NCI-H345 treated with DMSO at 0.1 percent for 48 hours (cell line): ENCODE results near the gene RBM10.

ENCODE experiments used
- DNase-seq: peaks from one replicate; lab custom pipeline; 2025; ENCODE audit not compliant: unreplicated experiment; lab: John Stamatoyannopoulos, UW

RBM10 gene

GRCh38 chrX:47194194-47194787 is 49.3 kb downstream of the RBM10 start:
- no peak for DNase-seq

GRCh38 chrX:47196098-47196497 is 51.1 kb downstream of the RBM10 start:
- DNase-seq: no peak

DNA sequence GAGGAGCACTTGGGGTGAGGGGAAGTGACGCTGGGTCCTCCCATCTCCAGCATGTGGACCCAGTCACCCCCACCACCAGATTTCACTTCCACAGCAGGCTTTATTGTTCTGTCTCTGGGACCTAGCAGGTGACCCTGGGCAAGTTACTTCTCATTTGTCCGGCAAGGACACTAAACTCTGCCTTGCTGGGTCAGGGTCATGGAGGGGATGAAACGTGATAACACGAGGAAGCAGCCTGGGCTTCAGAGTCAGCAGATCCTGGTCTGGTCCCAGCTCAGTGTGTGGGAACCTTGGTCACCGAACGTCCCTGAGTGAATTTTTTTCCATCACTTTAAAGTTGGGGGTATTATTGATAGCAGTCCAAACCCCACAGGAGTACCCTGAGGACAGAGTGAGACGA is 52.5 kb downstream of the RBM10 start:
- DNase-seq: no peak

DNA sequence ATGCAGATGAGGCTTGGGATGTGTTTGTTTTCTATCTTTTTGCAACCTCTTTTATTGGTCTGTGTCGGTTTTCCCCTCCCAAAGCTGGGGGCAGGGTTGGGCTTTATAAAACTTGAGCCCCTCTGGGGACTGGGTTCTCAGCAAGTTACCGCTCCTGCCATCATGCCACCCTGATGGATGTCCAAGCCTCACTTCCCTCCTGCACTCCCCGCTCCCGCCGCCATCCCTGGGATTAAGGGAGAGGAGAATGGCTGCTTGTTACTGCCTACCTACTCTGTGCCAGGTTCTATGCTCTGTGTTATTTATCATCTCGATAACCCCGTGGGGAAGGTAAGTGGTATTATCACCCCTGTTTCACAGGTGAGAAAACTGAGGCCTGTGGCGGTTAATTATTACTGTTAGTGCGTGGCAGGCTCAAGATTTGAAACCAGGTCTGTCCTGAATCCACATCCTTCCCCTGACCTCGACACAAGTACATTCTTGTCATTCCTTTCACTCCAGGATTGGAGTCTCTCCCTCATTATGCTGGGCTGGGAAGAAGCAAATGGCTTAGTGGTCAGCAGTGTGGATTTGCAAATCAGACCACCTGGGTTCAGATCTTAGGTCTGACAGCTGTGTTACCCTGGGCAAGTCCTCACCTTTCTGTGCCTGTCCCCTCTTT is 53.1 kb downstream of the RBM10 start:
- no peak for DNase-seq

DNA sequence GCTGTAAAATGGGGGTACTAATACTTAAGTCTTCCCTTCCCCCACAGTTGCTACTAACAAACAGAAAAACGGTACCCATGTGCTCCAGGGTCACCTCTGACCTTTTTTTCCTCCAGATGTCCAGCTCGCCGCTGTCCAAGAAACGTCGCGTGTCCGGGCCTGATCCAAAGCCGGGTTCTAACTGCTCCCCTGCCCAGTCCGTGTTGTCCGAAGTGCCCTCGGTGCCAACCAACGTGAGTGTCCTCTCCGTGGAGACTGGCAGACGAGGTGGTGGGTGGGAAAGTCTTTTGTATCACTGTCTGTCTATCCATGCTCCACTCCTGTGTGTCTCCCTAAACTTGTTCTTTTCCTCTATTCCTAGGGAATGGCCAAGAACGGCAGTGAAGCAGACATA is 53.7 kb downstream of the RBM10 start:
- DNase-seq: no peak

DNA sequence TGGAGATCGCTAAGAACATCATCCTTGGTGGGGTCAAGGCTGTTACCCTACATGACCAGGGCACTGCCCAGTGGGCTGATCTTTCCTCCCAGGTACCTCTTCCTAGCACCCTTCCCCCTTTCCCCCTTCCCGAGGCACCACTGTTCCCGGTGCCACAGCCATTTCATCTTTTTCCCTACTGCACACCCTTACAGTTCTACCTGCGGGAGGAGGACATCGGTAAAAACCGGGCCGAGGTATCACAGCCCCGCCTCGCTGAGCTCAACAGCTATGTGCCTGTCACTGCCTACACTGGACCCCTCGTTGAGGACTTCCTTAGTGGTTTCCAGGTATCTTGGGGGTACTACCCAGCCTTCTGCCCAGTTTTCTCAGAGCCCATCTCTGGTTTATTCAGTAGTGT is 54.3 kb downstream of the RBM10 start:
- no peak for DNase-seq

- DNase-seq: no peak
Observed at GRCh38 chrX:47200385-47201150, 55.5 kb downstream of the RBM10 start.

DNA sequence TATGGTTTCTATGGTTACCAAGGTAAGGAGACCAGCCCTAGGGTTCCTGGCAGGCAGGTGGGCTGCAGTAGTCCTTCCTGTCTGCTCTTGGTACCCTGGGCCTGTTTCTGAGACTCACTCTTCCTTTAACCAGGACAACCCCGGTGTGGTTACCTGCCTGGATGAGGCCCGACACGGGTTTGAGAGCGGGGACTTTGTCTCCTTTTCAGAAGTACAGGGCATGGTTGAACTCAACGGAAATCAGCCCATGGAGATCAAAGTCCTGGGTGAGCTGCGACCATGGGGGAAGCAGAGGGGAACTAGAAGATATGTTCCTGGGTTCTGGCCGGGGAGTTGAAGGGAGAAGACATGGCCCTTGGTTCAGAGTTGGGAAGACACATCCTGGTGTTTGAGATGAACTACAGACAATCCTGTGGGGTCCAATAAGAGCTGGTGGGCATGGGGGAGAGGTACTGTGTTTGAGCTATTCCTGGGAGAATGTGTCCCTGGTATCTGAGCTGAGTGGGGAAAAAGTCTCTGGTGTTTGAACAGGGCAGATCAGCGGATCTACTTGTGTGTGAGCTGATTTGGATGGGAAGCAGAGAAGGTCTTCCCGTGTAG is 56.4 kb downstream of the RBM10 start:
- DNase-seq: no peak

DNA sequence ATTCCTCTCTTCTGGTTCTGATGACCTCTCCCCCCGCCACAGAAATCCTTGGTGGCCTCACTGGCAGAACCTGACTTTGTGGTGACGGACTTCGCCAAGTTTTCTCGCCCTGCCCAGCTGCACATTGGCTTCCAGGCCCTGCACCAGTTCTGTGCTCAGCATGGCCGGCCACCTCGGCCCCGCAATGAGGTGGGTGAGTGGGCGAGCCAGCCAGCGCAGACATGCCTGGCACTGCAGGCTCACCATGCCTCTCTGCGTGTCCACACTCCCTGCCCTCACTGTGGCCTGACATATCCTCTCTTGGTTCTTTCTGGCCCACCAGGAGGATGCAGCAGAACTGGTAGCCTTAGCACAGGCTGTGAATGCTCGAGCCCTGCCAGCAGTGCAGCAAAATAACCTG is 57.3 kb downstream of the RBM10 start:
- DNase-seq: no peak

GRCh38 chrX:47202877-47203276 is 57.9 kb downstream of the RBM10 start:
- DNase-seq: no peak

DNA sequence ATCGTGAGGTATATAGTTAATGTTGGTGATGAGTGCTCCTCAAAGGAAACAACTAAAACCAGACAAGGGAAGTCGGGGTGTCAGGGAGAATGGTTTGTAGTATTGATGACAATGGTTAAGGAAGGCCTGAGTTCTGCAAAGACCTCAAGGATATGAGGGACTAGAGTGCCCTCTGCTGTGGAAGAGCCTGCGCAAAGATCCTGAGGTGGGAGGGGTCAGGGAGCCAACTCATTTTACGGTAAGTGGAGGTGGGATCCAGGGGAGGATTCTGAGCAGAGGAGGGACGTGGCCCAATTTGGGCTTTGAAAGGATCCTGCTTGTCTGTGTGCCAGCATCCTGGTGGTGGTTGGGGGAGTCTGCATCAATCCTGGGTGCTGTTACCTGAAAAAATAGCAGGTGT is 59.9 kb downstream of the RBM10 start:
- no peak for DNase-seq

- DNase-seq: no peak
Observed at GRCh38 chrX:47206316-47206715, 61.3 kb downstream of the RBM10 start.

DNA sequence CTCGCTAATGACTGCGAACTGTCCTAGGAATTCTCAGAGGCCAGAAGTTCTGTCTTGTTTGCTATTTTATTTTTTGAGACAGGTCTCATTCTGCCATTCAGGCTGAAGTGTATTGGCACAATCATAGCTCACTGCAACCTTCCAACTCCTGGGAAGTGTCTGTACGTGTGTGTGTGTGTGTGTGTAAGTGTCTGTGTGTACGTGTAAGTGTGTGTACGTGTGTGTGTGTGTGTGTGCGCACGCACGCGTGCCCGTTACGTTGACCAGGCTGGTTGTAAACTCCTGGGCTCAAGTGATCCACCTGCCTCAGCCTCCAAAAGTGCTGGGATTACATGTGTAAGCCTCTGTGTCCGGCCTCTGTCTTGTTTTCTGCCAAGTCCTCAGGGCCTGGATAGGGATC is 63.1 kb downstream of the RBM10 start:
- DNase-seq: no peak

DNA sequence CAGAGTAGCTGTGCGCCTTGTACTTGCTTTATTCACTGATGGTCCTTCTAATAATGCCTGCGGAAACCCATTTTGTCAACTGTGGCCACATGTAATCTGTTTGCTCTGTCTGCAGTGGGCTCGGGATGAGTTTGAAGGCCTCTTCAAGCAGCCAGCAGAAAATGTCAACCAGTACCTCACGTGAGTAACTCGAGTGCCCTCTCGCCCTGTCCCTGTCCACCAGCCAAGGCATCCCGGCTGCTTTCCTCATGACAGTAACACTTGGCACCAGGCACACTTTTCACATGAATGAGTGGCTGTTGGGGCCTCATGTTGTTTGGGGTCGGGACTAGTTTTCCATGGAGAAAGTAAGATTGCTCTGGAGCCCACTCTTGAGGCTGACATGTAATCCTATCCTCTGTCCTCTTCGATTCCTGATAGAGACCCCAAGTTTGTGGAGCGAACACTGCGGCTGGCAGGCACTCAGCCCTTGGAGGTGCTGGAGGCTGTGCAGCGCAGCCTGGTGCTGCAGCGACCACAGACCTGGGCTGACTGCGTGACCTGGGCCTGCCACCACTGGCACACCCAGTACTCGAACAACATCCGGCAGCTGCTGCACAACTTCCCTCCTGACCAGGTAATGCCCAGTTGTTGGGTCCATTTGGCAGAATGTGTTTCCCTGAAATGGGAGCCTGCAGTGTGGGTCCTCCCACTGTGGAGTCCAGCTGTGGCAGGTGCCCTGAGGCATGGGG is 64.7 kb downstream of the RBM10 start:
- no peak for DNase-seq

DNA sequence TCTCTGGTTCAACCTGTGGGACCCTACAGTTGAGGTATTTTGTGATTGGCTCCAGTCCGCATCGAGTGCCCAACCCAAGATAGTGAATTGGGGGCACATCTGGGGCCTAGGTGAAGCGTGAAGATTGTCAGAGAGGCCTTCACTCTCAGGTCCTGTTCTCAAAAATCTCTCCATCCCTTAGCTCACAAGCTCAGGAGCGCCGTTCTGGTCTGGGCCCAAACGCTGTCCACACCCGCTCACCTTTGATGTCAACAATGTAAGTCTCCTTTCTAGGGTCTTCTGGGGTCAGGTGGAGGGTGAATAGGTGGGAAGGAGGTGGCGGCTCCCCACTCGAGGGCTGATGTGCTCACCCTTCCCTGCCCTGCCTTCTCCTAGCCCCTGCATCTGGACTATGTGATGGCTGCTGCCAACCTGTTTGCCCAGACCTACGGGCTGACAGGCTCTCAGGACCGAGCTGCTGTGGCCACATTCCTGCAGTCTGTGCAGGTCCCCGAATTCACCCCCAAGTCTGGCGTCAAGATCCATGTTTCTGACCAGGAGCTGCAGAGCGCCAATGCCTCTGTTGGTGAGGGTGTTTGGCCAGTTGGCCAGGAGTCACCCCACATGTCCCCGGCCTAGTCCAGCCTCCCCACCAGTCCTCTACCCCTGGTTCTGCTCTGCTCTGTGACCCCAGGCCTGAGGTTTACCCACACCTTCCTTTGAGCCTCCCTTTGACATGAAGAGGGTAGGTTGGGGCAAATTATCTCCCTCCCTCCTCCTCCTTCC is 65.8 kb downstream of the RBM10 start:
- no peak for DNase-seq

- no peak for DNase-seq
Observed at GRCh38 chrX:47212381-47213293, 67.6 kb downstream of the RBM10 start.

DNA sequence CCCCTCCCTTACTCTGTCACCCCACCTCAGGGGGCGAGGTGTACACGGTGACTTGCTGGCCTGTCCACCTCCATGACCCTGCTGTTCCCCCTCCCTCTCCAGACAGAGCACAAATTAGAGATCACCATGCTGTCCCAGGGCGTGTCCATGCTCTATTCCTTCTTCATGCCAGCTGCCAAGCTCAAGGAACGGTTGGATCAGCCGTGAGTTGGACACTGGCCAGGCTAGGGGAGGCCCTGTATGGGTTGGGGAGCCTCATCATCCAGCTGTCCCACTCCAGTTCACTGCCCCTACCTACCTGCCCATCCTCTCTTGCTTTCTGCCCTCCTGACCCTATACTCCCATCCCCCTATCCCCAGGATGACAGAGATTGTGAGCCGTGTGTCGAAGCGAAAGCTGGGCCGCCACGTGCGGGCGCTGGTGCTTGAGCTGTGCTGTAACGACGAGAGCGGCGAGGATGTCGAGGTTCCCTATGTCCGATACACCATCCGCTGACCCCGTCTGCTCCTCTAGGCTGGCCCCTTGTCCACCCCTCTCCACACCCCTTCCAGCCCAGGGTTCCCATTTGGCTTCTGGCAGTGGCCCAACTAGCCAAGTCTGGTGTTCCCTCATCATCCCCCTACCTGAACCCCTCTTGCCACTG is 69.5 kb downstream of the RBM10 start:
- no peak for DNase-seq

- DNase-seq: no peak
Observed at GRCh38 chrX:47215291-47215900, 70.4 kb downstream of the RBM10 start.
